ENCODE results near the gene ETFB. TPM values are rescaled to one million over a fixed set of nuclear protein-coding genes. Genes with fewer than 3 reads are reported as not detected.

ETFB gene
- total and polyA plus RNA-seq, 2 experiments from 2014 or later: 203 to 433 TPM

DNA sequence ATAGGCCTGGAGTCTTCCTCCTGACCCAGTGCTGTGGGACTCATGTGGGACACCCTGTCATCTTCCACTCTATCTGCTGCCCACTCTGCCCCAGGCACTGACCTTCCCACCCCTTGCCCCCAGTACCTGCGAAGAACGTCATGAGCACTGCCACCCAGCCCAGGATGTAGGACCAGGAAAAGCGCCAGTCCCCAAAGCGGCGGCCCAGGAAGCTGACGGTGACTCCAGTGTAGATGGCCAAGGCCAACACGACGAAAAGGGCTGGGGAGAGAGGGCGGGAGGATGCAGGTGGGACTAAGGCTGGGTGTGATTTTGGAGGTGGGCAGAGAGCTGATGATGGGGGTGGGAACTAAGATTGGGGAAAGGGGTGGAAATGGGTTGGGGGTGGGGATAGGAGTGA, 14.2 kb upstream of the ETFB start:
- Histone ChIP-seq H3K4me3 (no peak overlapping the region), H3K27ac (no peak overlapping the region), H3K36me3 (no peaks in the 10 kb centered on the region), H3K9me3 (ENCODE audit: low read depth) (no peaks in the 10 kb centered on the region), H3K27me3 (no peaks in the 10 kb centered on the region), H3K4me1 (ENCODE audit: low read depth) (no peaks in the 10 kb centered on the region)
- no peak for DNase-seq (ENCODE audit: low read depth in 1 of 2, low spot score in 1 of 2)
- TF ChIP-seq, protein P1, sequence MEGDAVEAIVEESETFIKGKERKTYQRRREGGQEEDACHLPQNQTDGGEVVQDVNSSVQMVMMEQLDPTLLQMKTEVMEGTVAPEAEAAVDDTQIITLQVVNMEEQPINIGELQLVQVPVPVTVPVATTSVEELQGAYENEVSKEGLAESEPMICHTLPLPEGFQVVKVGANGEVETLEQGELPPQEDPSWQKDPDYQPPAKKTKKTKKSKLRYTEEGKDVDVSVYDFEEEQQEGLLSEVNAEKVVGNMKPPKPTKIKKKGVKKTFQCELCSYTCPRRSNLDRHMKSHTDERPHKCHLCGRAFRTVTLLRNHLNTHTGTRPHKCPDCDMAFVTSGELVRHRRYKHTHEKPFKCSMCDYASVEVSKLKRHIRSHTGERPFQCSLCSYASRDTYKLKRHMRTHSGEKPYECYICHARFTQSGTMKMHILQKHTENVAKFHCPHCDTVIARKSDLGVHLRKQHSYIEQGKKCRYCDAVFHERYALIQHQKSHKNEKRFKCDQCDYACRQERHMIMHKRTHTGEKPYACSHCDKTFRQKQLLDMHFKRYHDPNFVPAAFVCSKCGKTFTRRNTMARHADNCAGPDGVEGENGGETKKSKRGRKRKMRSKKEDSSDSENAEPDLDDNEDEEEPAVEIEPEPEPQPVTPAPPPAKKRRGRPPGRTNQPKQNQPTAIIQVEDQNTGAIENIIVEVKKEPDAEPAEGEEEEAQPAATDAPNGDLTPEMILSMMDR (IDR thresholded peaks at IDR 0.05; ENCODE audit: low read depth, low read length): no peak

GRCh38 chr19:51377422-51377821, 11.2 kb upstream of the ETFB start:
- Histone ChIP-seq H3K9me3 (ENCODE audit: low read depth) (no peaks in the 10 kb centered on the region), H3K36me3 (no peaks in the 10 kb centered on the region), H3K27me3 (no peaks in the 10 kb centered on the region), H3K4me1 (ENCODE audit: low read depth) (no peaks in the 10 kb centered on the region), H3K4me3 (no peak overlapping the region), H3K27ac (no peak overlapping the region)
- TF ChIP-seq, protein P1 (IDR thresholded peaks at IDR 0.05; ENCODE audit: low read depth, low read length): no peak
- DNase-seq (ENCODE audit: low read depth in 1 of 2, low spot score in 1 of 2): no peak

- DNase-seq (ENCODE audit: low read depth in 1 of 2, low spot score in 1 of 2): no peak
- no peaks in the 10 kb centered on the region for H3K27me3 ChIP-seq
- H3K4me3 ChIP-seq: no peak overlapping the region
- no peaks in the 10 kb centered on the region for H3K36me3 ChIP-seq
- no peaks in the 10 kb centered on the region for H3K9me3 ChIP-seq (ENCODE audit: low read depth)
- H3K27ac ChIP-seq: no peak overlapping the region
- no peaks in the 10 kb centered on the region for H3K4me1 ChIP-seq (ENCODE audit: low read depth)
- TF ChIP-seq, protein P1 (IDR thresholded peaks at IDR 0.05; ENCODE audit: low read depth, low read length): no peak
These were observed 9.5 kb upstream of the ETFB start for GRCh38 chr19:51375504-51376221.

DNA sequence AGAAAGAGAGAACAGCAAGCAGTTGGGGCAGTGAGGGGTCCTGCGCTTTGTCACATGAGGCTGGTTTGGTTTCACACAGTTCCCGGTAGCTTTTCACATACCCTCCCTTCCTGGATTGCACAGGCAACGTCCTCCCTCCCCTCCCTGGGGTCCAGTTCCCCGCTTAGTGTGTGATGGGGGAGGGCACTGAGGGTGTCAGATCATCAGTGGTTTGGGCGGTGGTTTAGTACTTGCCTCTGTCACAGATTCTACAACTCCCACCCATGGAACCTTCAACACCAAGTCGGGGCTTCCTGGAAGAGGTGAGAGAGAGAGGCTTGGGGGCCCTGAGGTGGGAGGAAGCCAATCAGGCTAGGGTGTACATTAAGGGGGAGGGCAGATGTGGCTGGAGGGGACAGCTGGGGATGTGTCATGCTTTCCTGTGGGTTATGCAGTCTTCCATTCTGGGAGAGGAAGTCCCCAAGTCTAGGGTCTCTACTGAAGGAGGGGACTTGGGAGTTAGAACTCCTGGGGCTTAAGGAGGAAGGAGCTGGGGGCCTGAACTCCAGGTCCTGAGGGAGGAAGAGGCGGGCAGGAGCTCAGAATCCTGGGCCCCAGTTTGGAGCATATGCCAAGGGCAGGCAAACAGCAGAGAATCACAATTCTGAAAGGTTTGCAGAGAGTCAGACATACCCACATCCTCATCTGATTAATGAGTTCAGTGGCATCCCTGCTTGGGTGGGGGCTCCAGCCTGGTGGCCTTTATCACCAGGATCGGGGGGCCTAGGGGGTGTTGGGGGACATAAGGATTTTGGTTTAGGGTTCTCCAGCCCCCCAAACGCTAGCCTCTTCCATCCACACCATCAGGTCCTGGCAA, 6.7 kb upstream of the ETFB start, which contains the start of gene NKG7:
Gene NKG7 (minus strand): TSS at position 6 of the 856 bp plus-strand sequence. CDS start 119 bp downstream, outside the sequence.
- no peak within 1 kb of the TSS for H3K27ac ChIP-seq
- peaks cover 4% of the 10 kb centered on the region for H3K4me1 ChIP-seq (ENCODE audit: low read depth)
- TF ChIP-seq, protein P1 (IDR thresholded peaks at IDR 0.05; ENCODE audit: low read depth, low read length): no peak
- no peak within 1 kb of the TSS for H3K4me3 ChIP-seq
- no peak for DNase-seq (ENCODE audit: low read depth in 1 of 2, low spot score in 1 of 2)
- H3K9me3 ChIP-seq (ENCODE audit: low read depth): no peaks in the 10 kb centered on the region
- H3K27me3 ChIP-seq: no peaks in the 10 kb centered on the region
- H3K36me3 ChIP-seq: no peaks in the 10 kb centered on the region

- TF ChIP-seq, protein P1 (IDR thresholded peaks at IDR 0.05; ENCODE audit: low read depth, low read length): no peak
- H3K36me3 ChIP-seq: no peaks in the 10 kb centered on the region
- no peaks in the 10 kb centered on the region for H3K27me3 ChIP-seq
- H3K27ac ChIP-seq: no peak overlapping the region
- peaks cover 4% of the 10 kb centered on the region for H3K4me1 ChIP-seq (ENCODE audit: low read depth)
- no peaks in the 10 kb centered on the region for H3K9me3 ChIP-seq (ENCODE audit: low read depth)
- no peak for DNase-seq (ENCODE audit: low read depth in 1 of 2, low spot score in 1 of 2)
- no peak overlapping the region for H3K4me3 ChIP-seq
These were observed 5.9 kb upstream of the ETFB start for GRCh38 chr19:51372021-51372648.

Data from cardiac muscle cell (in vitro differentiated cells and primary cell).